ENCODE results near the gene NSUN6.

The NSUN6 gene

DNA sequence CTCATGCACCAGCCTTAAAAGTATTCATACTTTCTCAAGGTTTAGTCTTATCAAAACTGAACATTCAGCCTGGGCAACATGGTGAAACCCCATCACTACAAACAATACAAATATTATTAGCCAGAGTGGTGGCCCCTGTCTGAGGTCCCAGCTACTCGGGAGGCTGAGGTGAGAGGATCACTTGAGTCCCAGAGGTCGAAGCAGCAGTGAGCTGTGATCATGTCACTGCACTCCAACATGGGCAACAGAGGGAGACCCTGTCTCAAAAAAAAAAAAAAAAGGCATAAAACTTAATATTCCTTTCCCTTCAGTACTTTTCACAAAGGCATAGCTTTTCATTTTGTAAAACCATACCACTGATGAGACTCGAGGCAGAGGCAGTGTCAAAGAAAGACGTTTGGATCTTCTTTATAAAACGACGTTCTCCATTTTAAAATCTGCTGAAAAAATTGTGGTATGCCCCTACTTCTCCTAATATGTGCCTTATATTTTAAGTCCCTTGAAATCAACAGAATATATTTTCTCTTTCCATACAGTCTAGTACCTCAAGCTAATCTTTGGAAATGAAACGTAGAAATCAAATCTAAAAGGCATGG, 1.9 kb downstream of the NSUN6 start:
- TF ChIP-seq GATA2 (IDR thresholded peaks at IDR 0.05; ENCODE audit: low read depth, low read length) (no peak), GATA3 (IDR thresholded peaks at IDR 0.05; ENCODE audit: low read depth, low read length) (no peak)

DNA sequence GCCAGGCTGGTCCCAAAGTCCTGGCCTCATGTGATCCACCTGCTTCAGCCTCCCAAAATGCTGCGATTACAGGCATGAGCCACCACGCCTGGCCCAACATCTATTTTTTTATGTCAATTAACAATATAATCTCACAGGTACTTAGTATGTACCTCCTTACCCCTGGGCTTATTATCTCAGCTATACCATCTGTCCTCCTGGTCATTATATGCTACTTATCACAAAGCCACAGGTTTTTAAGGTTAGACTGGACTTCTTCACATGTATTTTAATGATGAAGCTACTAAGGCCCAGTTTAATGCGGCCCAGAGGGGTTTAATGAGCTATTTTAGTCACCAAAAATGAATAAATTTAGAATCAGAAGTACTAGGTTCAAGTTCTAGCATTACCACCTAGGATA, 3.4 kb downstream of the NSUN6 start:
- no peak for TF ChIP-seq GATA3 (IDR thresholded peaks at IDR 0.05; ENCODE audit: low read depth, low read length)

DNA sequence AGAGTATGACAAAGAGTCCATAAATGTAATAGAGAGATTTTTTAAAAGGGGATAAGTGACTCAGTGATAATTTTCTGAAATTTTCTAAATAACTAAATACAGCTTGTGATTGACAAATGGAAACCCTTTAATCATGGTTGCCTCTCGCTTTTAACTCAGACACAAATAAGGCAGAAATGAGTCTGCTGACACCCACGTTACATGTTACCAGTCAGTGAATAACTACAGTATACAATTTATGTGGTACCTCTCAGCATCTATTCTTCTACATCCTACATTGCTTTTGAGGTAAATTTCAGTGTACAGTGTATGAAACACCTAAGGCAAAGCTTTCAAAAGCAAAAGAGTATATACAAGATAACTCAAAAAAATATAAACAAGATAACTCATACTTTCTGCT, 4.2 kb downstream of the NSUN6 start:
- TF ChIP-seq GATA2 (IDR thresholded peaks at IDR 0.05; ENCODE audit: low read depth, low read length) (no peak), GATA3 (IDR thresholded peaks at IDR 0.05; ENCODE audit: low read depth, low read length) (no peak)

DNA sequence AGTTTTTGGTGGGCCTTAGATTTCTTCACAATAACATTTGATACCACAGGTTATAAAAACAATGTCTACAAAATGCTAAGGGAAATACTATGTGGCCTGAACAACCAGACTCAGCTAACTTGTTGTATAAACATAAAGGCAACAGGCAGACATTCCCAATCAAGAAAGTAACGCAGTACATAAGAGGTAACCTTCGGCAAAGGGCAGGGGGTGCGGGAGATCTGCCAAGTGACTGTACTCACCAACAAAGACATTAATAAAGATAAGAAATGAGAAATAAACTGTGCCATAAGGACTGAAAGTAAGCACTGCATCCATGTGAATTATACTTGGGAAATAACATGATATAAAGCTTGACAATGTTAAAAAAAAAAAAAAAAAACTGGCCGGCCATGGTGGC, 15.4 kb downstream of the NSUN6 start:
- TF ChIP-seq GATA3 (IDR thresholded peaks at IDR 0.05; ENCODE audit: low read depth, low read length), result no peak
- no peak for TF ChIP-seq GATA2 (IDR thresholded peaks at IDR 0.05; ENCODE audit: low read depth, low read length)

DNA sequence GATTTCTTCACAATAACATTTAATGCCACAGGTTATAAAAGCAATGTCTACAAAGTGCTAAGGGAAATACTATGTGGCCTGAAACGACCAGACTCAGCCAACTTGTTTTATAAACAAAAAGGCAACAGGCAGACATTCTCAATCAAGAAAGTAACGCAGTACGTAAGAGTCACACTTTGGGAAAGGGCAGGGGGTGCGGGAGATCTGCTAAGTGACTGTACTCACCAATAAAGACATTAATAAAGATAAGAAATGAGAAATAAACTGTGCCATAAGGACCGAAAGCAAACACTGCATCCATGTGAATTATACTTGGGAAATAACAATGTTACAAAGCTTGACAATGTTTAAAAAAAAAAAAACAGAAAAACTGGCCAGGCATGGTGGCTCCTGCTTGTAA, 25.5 kb downstream of the NSUN6 start:
- TF ChIP-seq GATA2 (IDR thresholded peaks at IDR 0.05; ENCODE audit: low read depth, low read length) (no peak), GATA3 (IDR thresholded peaks at IDR 0.05; ENCODE audit: low read depth, low read length) (no peak)

DNA sequence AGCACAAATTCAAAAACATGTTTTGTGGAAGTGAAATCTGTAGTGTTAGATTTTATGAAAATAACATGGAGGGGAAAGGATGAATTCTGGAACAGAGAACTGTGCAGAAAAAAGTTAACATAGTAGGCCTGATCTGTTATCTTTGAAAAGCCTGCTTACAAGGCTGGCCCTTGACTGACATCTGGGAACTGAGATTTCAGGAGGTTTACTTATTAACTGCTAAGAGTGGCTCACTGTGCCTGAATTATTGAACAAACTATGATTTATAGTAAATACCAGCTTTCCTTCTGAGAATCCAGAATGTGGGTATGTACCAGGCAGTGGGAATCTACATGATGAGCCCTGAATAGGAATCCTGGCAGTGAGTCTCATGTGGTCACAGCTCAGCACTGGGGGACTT, 30.5 kb downstream of the NSUN6 start:
- TF ChIP-seq GATA2 (IDR thresholded peaks at IDR 0.05; ENCODE audit: low read depth, low read length), result no peak
- TF ChIP-seq GATA3 (IDR thresholded peaks at IDR 0.05; ENCODE audit: low read depth, low read length), result no peak

DNA sequence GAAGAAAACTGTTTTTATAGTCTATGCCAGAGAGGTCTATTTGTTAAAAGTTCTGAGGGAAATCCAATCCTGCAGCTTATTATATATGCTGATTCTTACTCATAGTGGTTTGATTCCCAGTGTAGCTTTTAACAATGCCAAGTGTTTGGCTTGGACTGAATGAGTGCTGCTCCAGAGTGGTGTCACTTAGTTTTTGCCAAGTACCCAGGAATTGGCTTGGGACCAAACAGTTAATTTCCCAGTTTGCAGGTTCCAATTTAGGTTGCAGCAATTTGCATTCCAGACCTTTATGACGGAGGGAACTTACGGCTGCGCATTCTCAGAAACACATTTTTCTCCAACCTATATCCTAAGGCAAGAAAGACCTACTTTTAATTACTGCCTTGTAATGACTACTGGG, 32.4 kb downstream of the NSUN6 start:
- TF ChIP-seq GATA3 (IDR thresholded peaks at IDR 0.05; ENCODE audit: low read depth, low read length) (no peak), GATA2 (IDR thresholded peaks at IDR 0.05; ENCODE audit: low read depth, low read length) (no peak)

DNA sequence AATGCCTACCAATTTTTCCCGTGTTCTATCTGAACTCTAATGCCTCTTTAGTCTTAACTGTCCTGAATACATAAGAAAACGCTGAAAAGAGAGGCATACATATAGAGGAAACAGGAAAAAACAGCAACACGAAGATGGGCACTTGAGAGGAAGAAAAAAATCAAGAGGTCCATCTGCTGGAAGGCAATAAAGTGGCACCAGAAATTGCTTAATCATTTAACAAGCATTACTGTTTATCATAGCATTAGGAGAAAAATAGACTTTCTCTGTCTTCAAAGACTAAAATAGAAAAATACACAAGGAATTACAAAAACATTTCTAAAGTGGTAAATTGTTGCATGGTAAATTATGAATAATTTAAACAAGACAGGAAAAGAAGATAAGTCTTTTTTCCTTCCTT, 35.0 kb downstream of the NSUN6 start:
- TF ChIP-seq GATA3 (IDR thresholded peaks at IDR 0.05; ENCODE audit: low read depth, low read length) (no peak), GATA2 (IDR thresholded peaks at IDR 0.05; ENCODE audit: low read depth, low read length) (no peak)

DNA sequence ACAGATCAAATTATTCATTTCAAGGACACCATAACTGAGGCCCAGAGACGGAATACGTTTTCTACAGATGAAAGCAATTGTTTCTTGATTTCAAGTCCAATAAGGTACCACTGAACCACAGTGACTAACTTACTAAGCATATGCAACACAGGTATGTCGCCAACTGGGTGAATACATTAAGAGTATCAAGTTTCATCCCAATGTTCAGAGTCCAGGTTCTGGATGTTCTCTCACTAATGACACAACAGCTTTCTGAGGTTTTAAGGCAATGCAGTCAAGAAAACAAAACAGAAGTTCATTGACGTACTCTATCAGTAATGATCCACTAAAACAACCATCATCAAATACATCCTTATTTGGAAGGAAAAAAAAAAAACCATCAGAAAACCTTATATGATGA, 35.8 kb downstream of the NSUN6 start:
- TF ChIP-seq GATA2 (IDR thresholded peaks at IDR 0.05; ENCODE audit: low read depth, low read length) (no peak), GATA3 (IDR thresholded peaks at IDR 0.05; ENCODE audit: low read depth, low read length) (no peak)

DNA sequence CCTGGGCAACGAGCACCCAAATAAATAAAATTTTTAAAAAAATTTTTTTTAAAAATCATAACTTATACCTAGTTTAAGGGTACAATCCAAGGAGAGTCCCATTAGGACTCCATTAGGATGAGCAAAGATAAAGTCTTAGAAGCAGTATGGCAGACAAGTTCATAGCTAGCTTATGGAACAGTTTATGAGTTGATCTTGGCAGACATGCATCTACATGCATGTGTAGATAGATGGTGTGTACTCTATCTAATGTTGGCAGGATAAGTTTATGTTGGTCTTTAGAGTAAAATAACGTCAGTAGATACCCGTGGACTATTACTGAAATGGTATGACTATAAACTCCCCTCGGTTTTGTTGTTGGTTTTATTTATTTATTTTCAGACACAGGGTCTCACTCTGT, 40.2 kb downstream of the NSUN6 start:
- TF ChIP-seq GATA3 (IDR thresholded peaks at IDR 0.05; ENCODE audit: low read depth, low read length), result no peak
- TF ChIP-seq GATA2 (IDR thresholded peaks at IDR 0.05; ENCODE audit: low read depth, low read length), result no peak

DNA sequence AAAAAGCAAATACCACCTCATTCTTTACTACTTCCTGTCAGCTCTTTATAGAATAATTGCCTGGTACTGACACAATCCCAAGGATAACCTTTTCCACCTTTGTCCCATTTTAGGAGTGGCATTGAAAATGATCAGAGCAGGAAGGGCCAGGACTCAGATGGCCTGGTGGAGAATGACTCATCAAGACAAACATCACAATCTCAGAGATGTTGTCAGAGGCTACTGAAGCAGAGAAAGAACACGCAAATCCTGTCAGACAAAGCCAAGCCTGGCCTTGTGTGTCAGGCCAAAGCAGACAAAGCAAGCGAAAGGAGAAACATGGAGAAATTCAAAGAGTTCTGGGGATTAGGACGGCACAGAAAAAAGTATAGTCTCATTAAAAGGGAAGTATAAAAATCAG, 40.9 kb downstream of the NSUN6 start:
- TF ChIP-seq GATA3 (IDR thresholded peaks at IDR 0.05; ENCODE audit: low read depth, low read length) (no peak), GATA2 (IDR thresholded peaks at IDR 0.05; ENCODE audit: low read depth, low read length) (no peak)

DNA sequence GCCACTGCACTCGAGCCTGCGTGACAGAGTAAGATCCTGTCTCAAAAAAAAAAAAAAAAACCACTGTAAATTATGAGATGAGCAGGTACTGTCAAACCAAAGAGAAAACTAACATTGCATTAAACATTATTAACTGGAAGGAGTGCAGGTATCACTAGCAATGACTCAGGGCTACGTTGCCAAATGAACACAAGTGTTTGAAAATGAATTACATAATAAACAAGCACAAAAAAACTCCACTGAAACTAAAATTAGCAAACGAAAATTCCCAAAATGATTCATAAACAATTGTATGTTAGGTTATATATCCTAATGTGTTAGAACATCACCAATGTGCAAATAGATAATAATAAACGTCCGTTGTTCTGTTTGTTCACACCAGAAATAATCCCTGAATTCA, 42.8 kb downstream of the NSUN6 start:
- no peak for TF ChIP-seq GATA2 (IDR thresholded peaks at IDR 0.05; ENCODE audit: low read depth, low read length)
- TF ChIP-seq GATA3 (IDR thresholded peaks at IDR 0.05; ENCODE audit: low read depth, low read length), result no peak

DNA sequence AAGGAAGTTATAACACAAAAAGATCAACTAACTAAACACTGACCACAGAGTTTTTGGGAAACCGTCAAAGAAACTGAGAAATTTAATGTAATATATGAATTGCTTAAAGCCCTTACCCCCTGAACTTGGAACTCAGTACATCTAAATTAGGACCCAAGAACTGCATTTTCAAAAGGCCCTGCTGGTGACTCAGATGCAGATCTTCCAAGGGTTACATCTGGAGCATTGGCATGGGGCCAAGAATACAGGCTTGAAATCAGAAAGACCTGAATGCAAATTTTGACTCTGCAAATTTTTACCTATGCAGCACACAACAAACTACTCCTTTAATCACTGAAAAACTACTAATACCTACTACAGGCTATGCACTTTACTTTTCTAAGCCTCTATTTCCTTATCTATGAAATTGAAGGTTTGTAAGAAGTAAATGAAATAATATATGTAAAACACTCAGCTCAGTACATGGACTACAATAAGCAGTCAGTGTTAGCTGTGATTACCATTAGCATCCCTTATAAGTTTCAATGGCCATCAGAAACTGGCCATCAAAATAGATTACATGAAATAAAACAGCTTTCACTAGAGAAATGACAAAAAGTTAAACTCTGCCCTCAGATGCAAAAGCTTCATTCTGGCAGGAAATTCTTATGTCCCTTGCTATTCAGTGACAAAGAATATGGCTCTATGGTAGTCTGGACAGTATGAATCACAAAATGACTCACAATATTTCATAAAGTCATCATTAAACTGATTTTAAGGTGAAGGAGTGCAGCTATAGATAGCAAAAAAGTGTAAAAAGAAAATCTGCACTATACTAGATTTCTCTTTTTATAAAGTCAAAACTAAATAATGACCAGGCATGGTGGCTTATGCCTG, 43.6 kb downstream of the NSUN6 start:
- no peak for TF ChIP-seq GATA3 (IDR thresholded peaks at IDR 0.05; ENCODE audit: low read depth, low read length)
- no peak for TF ChIP-seq GATA2 (IDR thresholded peaks at IDR 0.05; ENCODE audit: low read depth, low read length)

DNA sequence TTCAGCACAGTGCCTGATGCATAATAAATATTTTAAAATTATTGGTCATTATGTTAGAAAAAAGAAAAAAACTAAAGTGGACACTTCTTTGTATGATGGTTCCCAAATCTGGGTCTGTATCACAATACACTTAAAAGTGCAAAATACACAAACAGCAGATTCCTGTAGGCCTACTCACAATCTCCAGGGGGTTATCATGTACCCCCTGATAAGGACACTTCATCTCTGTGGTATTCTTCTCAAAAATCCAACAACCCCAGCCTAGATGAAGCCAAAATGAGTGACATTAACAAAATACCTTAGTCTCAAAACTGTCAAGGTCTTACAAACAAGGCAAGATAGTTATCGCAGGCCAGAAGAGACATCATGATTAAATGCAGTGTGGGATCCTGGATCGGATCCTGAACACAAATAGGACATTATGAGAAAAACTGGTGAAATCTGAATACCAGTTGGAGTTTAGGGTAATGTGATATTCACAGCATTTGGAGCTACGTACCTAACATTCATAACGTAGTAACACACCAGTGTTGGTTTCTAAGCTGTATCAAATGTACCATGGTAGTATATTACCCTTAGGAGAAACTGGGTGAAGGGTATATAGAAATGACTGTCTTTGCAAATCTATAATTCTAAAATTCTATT, 45.2 kb downstream of the NSUN6 start:
- TF ChIP-seq GATA2 (IDR thresholded peaks at IDR 0.05; ENCODE audit: low read depth, low read length) (no peak), GATA3 (IDR thresholded peaks at IDR 0.05; ENCODE audit: low read depth, low read length) (no peak)

DNA sequence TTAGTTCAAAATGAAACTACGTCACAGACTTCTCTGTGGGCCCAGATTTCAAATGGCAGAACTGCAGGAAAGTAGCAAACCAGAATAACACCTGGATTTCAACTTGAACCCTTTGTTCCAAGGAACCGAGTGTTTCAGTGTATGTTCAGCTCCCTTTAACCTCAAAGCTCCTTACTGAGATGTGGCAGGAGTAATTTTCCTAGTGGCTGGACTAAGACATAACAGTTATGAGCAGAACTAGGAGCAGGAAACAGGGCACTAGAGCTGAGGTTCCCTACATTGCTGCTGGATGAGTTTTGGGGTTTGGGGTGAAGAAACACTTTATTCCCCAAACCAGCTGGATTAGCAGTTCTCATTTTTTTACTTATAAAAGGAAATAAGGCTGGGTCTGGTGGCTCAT, 50.1 kb downstream of the NSUN6 start:
- TF ChIP-seq GATA3 (IDR thresholded peaks at IDR 0.05; ENCODE audit: low read depth, low read length), result no peak
- no peak for TF ChIP-seq GATA2 (IDR thresholded peaks at IDR 0.05; ENCODE audit: low read depth, low read length)
